Nephron (organoid): ENCODE data around the gene ATP6V1F.

Experiments
- H3K27ac Mint-ChIP-seq, 3 experiments: 2 replicates each; pipeline ENCODE4 v1.8.0; 2020; ENCODE audit warnings: mixed read lengths in 3 of 3, mild to moderate bottlenecking in 2 of 3, moderate library complexity in 1 of 3
- H3K27me3 Mint-ChIP-seq: 2 replicates; pipeline ENCODE4 v1.8.0; 2021; ENCODE audit warnings: low read depth, mild to moderate bottlenecking, moderate library complexity, mixed read lengths
- H3K36me3 Mint-ChIP-seq: 2 replicates; pipeline ENCODE4 v1.8.0; 2020; ENCODE audit warnings: low read depth, mixed read lengths
- H3K4me1 Mint-ChIP-seq: 2 replicates; pipeline ENCODE4 v1.8.0; 2020; ENCODE audit warnings: mixed read lengths
- H3K4me3 Mint-ChIP-seq, 3 experiments: 2 replicates each; pipeline ENCODE4 v1.8.0; 2020; ENCODE audit warnings: mild to moderate bottlenecking in 3 of 3, mixed read lengths in 3 of 3, moderate library complexity in 2 of 3
- H3K9me3 Mint-ChIP-seq: 2 replicates; pipeline ENCODE4 v1.8.0; 2020; ENCODE audit warnings: mixed read lengths
- CTCF ChIP-seq, 3 experiments: fragments of 200-600 bp; sonication (generic); IDR thresholded peaks; one replicate each; pipeline ENCODE4 v1.5.0; 2021; ENCODE audit warnings: antibody characterized with exemption in 3 of 3; ENCODE audit not compliant: unreplicated experiment in 3 of 3

Gene ATP6V1F

DNA sequence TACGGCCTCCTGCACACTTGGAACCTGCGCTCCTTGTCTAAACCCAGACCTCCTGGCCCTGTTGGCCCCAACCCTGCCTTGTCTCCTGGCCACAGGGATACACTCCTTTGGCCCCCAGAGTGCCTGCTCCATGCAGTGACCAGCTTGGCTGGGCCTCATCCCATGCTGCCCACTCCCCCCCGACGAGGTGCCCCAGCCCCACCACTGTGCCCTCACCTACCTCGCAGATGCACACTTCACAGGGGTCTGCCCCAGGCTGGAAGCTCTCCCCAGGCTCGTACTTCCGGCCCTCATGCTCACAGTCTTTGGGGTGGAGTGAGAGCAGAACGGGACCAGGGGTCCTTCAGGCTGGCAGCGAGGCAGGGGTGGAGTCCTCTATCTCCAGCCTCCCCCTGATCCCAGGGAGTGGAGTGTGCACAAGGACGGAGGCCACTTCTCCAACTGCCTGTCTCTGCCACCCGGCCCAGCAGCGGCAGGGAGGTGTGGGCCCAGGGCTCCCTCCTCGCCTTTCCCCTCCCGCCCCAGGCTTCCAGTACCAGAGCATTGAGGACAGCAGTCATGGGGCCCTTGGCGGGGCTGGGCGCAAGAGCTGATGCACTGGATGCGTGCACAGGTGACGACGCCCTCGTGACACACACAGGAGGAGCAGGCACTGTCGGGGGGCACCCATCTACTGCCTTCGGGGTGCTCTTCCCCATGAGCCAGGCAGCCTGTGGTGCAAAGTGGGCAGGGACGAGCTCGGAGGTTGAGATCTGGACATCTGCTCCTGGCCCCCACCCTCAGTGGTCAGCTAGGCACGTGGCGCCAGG is 22.1 kb downstream of the ATP6V1F start:
- no peak overlapping the region for H3K27ac Mint-ChIP-seq
- no peaks in the 10 kb centered on the region for H3K9me3 Mint-ChIP-seq
- H3K4me1 Mint-ChIP-seq, result peaks cover 4% of the 10 kb centered on the region
- peaks cover 4% of the 10 kb centered on the region for H3K27me3 Mint-ChIP-seq
- no peak for TF ChIP-seq CTCF (IDR thresholded peaks at IDR 0.05; ENCODE audit: unreplicated experiment in 3 of 3)
- H3K4me3 Mint-ChIP-seq, result no peak overlapping the region
- H3K36me3 Mint-ChIP-seq, result peaks cover 7% of the 10 kb centered on the region

- Mint-ChIP-seq H3K9me3 (no peaks in the 10 kb centered on the region), H3K4me3 (no peak overlapping the region), H3K27me3 (peaks cover 8% of the 10 kb centered on the region), H3K4me1 (peaks cover 4% of the 10 kb centered on the region), H3K36me3 (peaks cover 7% of the 10 kb centered on the region), H3K27ac (no peak overlapping the region)
- no peak for TF ChIP-seq CTCF (IDR thresholded peaks at IDR 0.05; ENCODE audit: unreplicated experiment in 3 of 3)
These were observed 22.9 kb downstream of the ATP6V1F start for GRCh38 chr7:128885370-128886187.

DNA sequence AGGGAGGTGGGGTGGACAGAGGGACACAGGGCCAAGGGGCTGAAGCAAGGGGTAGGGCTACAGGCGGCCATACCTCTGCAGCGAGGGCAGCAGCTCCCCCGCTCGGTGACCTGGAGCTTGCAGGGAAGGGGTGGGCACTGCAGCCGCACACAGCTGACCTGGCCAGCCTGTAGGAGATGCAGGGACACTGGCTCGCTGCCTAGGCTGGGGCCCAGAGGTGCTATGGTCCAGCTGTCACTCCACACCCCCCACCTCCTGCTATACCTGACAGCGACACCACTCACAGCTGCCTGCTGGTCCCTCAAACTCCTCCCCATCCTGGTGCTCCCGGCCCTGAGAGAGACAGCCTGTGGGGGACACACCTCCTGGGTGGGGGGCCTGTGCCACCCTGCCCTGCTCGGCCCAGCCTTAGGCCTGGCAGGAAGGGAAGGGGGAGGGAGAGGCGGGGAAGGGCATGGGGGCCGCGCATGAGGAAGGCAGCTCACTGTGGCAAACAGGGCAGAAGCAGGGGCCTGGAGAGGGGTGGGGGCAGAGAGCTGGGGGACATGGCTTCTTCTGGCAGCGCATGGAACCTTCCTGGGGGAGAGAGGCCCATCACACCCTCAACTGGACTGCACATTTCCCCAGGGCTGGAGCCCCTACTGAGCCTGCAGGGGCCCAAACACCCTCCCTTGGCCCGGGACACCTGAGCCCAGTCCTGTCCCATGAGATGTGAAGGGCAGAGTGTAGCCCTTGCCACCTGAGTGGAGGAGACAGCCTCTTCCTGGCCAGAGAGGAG is 23.9 kb downstream of the ATP6V1F start:
- no peak overlapping the region for H3K4me3 Mint-ChIP-seq
- H3K36me3 Mint-ChIP-seq, result peaks cover 7% of the 10 kb centered on the region
- H3K4me1 Mint-ChIP-seq, result peaks cover 4% of the 10 kb centered on the region
- no peaks in the 10 kb centered on the region for H3K9me3 Mint-ChIP-seq
- no peak overlapping the region for H3K27ac Mint-ChIP-seq
- peaks cover 8% of the 10 kb centered on the region for H3K27me3 Mint-ChIP-seq
- TF ChIP-seq CTCF (IDR thresholded peaks at IDR 0.05; ENCODE audit: unreplicated experiment in 3 of 3), result no peak

DNA sequence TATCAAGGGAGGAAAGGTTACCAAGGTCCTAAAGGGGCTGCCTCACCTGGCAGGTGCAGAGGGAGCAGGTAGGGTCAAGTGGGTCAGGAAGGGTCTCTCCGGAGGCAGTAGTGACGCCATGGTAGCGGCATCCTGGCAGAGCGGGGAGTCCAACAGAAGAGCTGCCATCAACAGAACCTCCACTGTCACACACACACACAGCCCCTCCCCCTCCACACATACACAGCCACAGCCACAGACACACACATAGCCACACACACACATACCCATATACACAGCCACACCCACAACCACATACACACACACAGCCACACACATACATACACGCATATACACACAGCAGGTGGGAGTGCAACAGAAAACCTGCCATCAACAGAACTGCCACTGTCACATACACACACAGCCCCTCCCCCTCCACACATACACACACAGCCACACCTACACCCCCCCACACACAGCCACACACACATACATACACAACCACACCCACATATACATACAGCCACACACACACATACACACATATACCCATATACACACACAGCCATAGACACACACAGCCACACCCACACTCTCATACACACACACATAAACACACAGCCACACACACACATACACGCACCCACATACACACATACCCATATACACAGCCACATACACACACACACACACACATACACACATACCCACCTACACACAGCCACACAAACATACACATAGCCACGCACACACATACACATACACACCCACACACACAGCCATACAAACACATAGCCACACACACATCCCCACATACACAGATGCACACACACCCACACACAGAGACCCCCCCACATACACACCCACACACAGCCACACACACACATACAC is 24.7 kb downstream of the ATP6V1F start:
- TF ChIP-seq CTCF (IDR thresholded peaks at IDR 0.05; ENCODE audit: unreplicated experiment in 3 of 3), result no peak
- peaks cover 8% of the 10 kb centered on the region for H3K27me3 Mint-ChIP-seq
- H3K4me1 Mint-ChIP-seq, result peaks cover 4% of the 10 kb centered on the region
- H3K27ac Mint-ChIP-seq, result no peak overlapping the region
- no peak overlapping the region for H3K4me3 Mint-ChIP-seq
- H3K36me3 Mint-ChIP-seq, result peaks cover 7% of the 10 kb centered on the region
- no peaks in the 10 kb centered on the region for H3K9me3 Mint-ChIP-seq

GRCh38 chr7:128888039-128888755 is 25.5 kb downstream of the ATP6V1F start:
- Mint-ChIP-seq H3K27ac (no peak overlapping the region), H3K4me3 (no peak overlapping the region), H3K36me3 (peaks cover 7% of the 10 kb centered on the region), H3K9me3 (no peaks in the 10 kb centered on the region), H3K4me1 (peaks cover 4% of the 10 kb centered on the region), H3K27me3 (peaks cover 8% of the 10 kb centered on the region)
- no peak for TF ChIP-seq CTCF (IDR thresholded peaks at IDR 0.05; ENCODE audit: unreplicated experiment in 3 of 3)
